ENCODE data around the gene PRKCA.
"Not testable (repeated sequence)": the region's sequence is repeated elsewhere in the genome, so short reads cannot be mapped to it uniquely, and the experiment has no call there.

The PRKCA gene

DNA sequence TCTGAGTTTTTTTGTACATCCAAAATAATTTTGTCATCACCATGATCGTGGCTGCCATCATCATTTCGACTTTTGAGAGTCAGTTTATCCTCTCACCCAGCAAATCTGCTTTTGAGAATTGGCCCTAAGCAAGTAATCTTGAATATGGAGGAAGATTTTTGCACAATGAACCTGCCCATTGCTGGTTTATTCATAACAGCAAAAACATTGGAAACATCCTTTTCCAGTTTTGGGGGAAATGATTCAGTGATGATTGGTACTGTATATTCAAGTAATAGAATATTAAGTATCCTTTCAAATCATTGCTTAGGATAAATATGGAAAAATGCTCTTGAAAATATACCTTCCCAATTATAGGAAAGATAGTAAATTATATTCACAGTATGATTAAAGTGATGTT is 53.1 kb downstream of the PRKCA start:
- no peak for DNase-seq

DNA sequence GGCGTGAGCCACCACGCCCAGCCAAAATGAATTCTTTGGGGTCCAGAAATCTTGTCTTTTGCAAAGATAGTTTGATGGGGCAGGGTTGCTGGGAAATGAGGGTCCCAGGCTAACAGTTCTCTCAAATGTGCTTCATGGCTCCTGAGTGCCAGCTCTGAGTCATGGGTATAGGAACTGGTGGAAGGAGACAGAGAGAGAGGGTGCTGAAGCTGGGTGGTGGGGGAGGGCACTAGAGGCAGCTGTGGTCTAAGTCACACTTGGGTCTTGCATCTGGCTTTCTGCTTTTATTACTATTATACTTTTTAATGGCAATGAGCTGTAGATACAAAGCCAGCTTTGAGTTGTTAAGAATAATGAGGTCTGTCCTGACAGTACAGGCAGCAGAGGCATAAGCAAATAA is 54.6 kb downstream of the PRKCA start:
- DNase-seq, result no peak

DNA sequence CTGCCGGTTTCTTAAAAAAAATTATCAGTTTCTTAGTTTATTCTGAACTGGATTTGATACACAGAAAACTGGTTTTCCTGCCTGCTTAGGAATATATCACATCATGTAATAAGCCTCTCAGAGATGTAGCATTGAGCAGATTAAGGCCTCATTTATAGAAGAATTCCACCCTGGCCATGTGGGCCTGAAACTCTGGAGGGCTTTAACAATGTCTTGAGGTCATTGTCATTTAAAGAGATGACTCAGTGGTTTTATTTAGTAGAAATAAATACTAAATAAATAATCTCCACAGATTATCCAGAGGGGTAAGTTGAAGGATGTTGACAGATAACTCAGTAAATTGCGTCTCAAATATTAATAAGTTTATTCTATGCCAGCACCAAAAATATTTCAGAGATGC is 56.9 kb downstream of the PRKCA start:
- DNase-seq, result no peak

DNA sequence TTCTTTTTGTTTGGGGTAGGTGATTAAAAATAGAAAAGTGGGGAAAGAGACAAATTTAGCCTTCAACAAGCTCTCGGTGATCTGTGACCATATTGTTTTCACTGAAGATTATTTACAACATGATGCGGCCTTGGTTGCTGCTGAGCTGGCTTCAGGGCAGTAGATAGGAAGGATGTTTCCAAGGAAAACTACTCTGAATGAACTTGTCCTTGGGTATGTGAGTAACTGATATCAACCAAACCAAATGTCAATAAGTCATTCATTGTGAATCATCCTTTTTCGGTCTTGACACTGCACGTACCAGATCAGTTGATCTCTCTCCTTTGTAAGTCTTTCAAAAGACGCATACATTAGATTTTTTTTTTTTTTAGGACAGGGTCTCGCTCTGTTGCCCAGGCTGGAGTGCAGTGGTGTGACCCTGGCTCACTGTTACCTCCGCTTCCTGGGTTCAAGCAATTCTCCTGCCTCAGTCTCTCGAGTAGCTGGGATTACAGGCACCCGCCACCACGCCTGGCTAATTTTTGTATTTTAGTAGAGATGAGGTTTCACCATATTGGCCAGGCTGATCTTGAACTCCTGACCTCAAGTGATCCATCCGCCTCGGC is 58.6 kb downstream of the PRKCA start:
- DNase-seq, result not testable (repeated sequence)

DNA sequence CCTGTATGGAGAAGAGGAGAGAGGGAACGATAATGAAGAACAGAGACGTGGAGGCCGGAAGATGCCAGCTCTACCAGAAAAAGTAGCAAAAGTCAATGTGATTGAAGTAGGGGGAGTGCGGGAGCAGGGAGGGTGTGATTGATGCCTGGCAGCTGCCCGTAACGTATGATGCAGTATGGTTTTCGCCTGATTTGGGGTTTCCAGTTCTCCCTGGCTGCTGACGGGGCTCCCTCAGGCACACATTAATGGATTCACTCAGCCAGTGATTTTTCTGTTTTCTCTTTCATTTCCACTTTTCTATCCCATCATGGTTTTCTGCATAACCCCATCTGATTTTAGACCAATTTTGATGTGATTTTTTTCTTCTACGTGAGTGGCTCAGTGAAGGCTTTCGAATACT is 62.1 kb downstream of the PRKCA start:
- DNase-seq, result no peak

DNA sequence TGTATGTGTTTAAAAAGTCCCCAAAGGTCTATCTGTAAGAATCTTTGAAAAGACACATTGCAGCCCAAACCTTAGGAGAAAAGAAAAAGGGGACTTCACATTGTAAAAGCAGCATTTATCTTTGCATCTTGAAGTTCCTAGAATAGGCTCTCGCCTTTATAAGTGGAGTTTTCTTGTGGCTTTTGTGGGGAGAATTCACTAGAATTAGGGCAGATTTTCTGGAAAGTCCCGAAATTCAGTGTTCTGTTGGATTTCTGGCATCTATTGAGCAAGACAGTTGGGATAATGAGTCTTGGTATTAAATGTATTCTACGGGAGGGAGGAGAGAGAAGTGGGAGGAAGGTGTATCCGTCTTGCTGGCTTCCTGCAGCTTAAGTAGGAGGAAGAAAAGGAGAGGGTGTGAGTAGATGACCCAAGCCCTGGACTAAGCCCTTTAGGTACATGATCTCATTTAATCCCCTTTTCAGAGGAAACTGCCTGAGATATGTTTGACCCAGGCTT is 62.6 kb downstream of the PRKCA start:
- no peak for DNase-seq

DNA sequence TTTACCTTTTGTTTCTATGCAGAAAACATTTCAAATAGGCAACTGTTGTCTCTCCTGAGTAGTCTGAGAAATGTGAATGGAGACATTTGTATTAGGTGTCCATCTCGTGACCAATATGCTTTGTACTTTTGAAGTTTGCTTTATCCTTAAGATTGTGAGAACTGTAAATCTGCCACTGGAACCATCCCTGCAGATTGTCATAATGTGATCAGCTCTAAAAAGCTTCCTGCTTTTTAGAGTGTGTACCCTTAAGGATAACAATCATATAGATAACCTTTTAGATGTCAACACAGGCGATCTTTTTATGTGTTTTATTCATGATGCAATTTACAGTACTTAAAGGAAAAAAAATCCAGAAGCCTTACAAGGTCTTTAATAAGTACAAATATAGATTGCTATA is 63.5 kb downstream of the PRKCA start:
- DNase-seq, result no peak

DNA sequence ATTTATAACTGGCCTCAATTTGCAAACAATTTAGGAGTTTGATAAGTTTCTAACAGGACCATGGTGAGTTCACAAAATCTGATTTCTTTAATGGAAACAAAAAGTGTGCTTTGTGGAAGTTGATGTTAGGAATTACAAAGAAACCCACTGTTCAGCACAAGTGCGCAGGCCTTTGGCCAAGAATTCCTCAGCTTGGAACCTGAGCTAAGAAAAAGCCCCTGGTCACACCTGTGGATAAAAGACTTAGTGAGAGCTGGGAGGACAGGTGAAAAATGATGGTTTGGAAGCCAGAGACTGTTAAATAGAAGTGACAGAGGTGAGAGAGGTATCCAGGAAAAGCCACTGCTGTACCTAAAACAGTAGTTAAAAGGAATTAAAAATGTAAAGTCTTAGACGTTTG is 64.7 kb downstream of the PRKCA start:
- DNase-seq, result no peak

DNA sequence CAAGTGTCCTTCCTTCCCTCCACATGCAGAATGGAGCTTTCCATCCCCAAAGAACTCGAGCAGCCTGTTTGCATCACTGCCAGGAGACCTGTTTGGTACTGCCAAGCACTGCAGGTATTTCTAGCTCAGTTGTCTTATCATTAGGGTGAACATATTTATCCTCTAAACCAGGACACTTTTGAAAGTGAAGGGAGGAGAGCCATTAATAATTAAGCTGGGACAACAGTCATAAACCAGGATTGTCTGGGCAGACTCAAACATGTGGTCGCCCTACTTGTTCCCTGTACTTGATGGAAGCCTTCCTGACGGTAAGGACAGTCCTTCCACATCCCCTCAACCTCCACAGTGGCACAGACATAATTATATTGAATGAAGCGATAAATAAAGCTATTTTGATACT is 67.4 kb downstream of the PRKCA start:
- no peak for DNase-seq

DNA sequence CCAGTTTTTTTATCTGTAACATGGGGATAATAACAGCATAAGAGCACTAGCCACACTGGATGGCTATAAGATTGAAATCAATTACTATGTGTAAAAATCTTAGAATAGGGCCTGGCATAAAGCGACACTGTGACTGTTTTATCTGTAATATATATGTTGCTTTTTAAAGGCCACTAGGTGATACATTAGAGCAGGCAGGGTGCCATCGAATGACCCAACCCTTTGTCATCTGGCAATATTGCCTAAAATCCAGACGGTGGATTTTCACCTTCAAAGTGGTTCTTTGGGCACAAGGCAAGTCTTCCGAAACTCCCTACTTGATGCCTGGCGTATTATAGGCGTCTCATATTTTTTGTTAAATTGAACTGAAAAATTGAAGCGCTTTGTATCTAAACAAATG is 69.1 kb downstream of the PRKCA start:
- no peak for DNase-seq

DNA sequence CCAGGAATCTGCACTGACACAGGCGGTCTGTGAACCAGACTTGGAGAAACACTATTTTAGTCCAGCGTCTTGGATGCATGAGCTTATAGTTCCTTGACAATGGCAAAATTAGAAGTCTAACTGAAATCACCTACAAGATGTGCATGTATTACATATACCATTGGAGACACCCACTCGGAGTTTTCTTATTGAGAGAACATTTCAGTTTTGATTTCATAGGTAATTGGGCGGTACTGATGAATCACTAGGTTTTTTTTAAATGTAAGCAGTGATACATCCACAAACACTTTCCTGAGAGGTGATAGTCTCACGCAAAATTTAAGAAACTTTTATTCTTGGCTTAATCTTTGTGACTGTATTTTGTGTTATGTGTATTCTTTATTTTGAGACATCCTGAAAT is 69.8 kb downstream of the PRKCA start:
- no peak for DNase-seq

DNA sequence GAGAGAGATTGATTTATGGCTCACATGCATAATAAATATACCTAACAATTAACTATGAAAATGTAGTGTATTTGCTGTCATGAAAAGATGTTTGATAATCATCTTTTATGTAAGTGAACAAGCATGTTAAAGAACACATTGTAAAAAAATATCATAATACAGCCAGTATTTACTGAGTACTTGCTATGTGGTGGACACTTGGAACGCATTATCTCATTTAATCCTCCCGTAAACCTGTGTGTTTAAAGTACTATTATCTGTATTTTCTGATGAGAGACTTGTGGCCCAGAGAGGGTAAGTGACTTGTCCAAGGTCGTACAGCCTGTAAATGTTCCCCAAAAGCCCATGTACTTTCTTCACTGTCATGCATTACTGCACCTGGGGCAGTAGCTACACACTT is 70.7 kb downstream of the PRKCA start:
- DNase-seq, result no peak

DNA sequence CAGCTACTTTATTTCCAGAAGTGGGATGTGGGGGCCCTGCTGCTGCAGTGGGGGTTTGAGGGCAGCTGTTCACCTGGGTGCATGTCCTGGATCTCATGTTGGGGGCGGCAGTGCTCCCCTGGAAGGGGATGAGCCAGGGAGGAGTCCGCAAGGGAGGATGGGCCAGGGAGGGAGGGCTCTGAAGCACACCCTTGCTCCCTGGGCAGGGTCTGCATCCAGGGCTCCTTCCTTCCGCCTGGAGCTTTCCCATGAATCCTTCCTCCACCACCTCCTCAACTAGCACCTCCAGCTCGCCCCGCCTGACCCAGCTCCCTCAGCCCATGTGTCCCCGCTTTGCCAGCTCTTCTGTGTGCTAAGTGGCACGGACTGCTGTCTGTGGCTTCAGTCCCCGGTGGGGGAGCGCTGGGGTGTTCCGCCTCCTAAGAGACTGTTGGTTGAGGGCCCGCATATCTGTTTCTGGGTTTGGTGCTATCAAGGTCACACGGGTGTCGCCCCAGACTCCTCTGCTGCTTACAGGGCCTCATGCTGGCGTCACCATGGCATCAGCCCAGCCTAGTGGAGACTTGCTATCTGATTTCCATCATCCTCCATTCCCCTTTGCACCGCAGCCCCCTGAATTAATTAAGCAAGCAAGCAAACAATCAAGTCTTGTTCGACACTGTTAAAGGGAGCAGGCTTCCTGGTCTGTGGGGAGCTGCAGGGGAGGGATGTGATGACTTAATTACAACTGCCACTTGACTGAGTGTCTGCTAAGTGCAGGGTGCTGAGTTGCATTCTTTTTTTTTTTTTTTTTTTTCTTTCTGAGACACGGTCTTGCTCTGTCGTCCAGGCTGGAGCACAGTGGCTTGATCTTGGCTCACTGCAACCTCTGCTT is 71.8 kb downstream of the PRKCA start:
- no peak for DNase-seq

DNA sequence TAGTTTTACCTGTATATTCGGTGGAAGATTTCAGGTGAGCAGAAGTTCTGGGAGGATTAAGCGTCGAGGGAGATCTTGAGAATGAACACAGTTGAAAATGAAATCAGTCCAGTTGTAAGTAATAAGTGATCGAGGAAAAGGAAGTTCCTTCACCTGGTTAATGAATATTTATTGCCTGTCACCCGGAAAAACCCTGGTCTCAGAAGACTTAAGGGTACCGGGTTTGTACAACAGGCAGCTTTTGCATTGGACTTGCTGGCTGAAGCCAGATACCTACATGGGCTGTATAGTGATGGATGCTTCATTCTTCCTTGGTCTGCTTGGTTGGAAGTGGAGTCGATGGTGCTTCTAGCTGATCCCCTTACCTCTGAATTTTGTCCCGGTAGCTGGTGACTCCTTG is 72.7 kb downstream of the PRKCA start:
- DNase-seq, result no peak

DNA sequence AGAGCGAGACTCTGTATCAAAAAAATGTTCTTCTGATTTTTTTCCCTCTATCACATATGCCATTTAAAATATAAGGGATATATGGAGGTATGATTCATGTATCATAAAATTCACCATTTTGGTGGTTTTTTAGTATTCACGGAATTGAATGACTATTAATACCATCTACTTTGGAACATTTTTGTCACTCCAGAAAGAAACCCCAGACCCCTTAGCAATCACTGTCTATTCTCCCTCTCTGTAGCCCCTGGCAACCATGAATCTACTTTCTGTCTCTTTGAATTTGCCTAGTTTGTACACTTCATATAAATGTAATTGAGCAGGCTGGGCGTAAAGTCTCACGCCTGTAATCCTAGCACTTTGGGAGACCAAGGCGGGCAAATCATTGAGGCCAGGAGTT is 75.9 kb downstream of the PRKCA start:
- DNase-seq, result no peak

DNA sequence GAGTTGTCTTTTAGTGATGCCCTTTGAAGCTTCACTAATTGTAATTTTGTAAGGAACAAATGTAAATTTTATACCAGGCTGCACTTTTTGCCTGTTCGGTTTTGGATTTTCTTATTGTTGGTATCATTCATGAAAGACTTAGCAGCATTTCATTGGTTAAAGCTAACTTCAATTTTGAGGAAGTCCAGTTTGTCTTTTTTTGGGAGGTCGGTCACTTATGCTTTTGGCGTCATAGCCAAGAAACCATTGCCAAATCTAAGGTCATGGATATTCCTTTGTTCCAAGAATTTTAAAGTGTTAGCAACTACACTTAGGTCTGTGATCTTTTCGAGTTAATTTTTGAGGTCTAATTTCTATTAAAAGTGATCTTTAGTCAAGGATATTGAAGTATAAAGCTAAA is 77.1 kb downstream of the PRKCA start:
- DNase-seq, result no peak

DNA sequence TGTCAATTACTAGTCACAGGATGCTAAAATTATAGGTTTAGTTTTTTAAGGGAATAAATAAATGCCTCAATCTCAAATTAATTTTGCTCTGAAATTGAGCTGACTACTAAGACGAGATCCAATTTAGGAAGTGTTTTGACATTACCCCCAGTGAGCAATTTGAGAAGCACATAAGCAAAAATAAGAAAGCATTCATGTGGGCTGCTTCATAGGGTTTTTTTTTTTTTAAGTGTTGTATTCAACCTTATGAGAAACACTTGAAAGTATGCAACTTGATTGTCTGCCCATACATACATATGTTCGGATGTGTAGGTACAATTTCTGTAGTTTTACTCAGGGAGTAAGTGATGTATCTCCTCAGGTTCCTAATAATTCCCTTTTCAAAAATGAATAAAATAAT is 77.6 kb downstream of the PRKCA start:
- no peak for DNase-seq

DNA sequence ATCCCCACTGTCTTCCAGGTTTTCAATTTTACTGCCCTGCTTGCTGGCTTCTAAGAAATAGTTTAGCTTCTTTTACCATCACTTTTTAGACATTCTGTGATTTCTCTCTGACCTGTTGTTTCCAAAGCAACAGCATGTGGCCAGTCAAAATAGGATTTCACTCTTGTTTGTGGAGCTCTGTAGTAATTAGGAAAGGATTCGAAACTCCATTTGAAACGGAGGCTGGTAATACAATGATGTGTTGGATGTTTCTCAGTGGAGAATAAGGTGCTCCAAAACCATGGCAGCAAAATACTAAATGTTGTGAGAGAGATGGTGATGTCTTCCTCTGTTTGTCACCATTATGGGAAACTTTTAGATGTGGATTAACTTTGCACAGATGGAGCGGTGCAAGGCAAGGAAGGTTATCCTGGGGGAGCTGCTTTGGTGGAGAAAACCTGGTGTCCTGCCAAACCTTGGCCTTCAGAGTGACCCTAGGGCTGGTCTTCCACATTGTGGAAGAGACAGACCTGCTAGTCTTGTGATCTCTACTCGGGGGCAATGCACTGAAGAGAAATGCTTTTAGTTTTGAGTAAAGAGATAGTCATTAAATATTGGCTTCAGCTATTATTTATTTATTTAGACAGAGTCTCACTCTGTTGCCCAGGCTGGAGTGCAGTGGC is 79.4 kb downstream of the PRKCA start:
- no peak for DNase-seq

DNA sequence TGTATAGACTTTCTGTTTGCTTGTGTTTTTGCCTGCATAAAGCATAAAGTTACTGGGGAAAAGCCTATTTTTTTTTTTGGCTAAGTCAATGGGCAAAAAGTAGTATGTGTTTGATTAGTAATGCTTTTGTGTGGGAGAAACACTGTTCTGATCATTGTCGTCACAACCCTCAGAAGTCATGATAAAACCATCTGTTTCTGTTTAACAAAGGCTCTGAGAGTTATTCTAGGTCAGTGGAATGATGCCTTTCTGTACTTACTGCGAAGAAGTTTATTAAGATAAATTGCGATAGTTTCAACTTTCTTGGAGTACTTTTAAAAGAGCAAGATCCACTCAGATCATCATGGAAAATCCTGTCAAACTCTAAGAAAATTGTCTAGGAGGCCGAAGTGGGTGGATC is 80.9 kb downstream of the PRKCA start:
- no peak for DNase-seq

DNA sequence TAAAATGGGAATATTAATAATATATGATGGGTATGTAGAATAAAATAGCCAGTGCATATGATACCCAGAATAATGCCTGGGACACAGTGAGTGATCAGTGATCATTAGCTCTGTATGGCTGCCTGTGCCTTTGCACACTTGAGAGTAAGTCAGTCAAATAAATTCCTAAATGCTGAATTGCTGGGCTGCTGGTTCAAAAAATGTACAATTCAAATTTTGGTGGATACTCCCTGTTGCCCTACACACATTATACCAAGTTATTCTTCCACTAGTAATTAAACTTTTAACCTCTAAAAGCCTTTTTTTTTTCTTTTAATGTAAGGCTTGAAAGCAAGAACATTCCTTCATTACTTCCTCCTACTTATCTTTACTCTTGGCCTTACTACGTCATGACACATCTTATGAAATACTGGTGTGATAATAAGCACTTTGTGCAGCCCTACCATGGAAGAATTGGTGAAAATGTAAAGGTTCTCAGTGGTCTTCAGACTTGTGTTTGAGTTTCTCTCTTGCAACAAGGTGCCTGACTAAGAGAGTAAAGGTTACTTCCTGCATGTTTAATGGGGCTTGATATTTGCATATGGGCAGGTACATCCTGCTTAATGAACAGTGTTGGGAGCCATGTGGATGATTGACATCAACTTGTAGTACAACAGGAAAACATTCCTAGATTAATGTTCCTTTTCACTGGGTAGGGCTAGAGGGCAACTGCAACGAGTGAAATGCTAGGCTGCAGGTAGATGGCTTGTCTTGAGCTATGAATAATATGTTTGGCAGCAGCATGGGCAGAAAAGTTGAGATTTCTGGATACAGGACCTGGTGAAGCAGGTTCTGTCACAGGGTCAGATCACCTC is 84.3 kb downstream of the PRKCA start:
- no peak for DNase-seq

DNA sequence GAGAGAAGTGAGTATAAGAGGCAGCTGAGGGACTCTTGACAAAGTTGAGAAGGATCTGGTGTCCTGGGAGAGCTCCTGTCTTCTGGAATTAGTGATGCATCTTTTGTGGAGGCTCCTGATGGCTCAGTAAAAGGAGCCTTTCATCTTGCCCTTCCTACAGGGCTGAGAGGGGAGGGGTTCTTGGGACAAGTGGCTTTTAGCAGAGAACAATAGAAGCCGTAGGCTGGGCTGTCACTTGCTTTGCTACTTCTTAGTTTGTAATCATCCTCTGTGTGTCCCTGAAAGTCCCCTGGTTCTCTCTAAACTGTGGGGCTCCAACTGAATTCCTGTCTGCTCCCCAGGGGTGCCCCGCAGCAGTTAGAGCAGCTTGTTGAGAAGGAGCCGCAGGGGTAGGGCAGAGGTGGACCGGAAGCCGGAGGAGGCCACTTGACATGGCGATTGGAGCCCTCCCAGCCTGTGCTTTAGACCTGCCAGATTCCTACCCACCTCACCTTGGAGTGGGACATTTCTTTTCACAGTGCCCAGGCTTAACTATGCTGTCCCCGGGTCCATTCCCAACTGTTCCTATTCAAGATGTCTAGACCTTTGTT is 85.1 kb downstream of the PRKCA start:
- DNase-seq, result no peak

DNA sequence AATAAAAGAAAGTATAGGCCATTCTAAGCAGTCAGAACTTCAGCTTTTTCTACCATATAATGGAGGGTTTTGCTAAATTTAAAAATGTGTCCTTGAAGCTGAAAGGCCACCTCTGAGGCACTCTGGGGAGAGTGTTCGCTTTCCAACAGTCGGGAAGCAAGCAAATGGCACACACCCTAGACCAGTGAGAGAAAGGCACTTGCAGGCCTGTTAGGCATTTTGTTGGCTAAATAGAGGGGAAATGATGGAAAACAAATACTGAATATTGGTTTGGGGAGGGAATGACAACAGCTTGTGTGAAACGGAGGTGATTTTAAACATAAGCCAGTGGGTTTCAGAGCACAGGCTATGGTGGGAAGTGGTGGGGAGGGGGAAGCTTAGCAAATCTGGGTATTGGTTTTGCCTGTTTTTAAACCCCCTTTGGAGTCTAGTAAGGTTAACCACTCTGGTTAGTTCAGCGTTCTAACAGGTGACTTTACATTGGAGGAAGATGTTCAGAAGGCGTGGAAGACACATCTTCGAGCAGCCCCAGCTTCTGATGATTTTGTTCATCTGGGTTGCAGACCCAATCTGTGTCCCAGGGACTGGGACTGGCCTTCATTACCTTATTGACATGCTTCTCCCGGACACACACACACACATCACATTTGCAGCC is 90.5 kb downstream of the PRKCA start:
- no peak for DNase-seq

All from NCI-H748 treated with DMSO at 0.1 percent for 48 hours (cell line).